Stimulated activated CD4-positive, alpha-beta T cell treated with anti-CD3 and anti-CD28 coated beads, Interleukin-15, amount 100 ng/mL, for 48 hours (primary cell): ENCODE results near the gene ZNF284.
"Not testable (repeated sequence)": the region's sequence is repeated elsewhere in the genome, so short reads cannot be mapped to it uniquely, and the experiment has no call there.

Experiments
- DNase-seq, 2 donors: peaks; one replicate each; pipeline ENCODE4 v3.0.0-alpha.2; 2020; ENCODE audit warnings: low read depth in 2 of 2

ZNF284 gene

GRCh38 chr19:44111910-44112463 is 40.0 kb downstream of the ZNF284 start:
- DNase-seq = no peak

GRCh38 chr19:44112802-44113137 is 40.8 kb downstream of the ZNF284 start:
- DNase-seq = no peak

GRCh38 chr19:44113138-44113783 is 41.3 kb downstream of the ZNF284 start, which contains the start of gene ZNF225:
Gene ZNF225 (plus strand): TSS chr19:44113399. CDS start chr19:44115828, 2,429 bp downstream.
- peak; percentile 79 to 84 for DNase-seq

- DNase-seq = no peak
Measured at GRCh38 chr19:44113784-44114390, 41.9 kb downstream of the ZNF284 start.

- DNase-seq = not testable (repeated sequence)
Measured at GRCh38 chr19:44121162-44121561, 49.2 kb downstream of the ZNF284 start.

GRCh38 chr19:44131955-44132354 is 60.0 kb downstream of the ZNF284 start:
- no peak for DNase-seq
